Lower leg skin (tissue), 3 donors: ENCODE results near the gene PCYT2.

Experiments
- POLR2A ChIP-seq, 2 donors: fragments of 450-650 bp; IDR thresholded peaks; one replicate each; pipeline ENCODE4 v1.6.1; 2016 to 2017; ENCODE audit warnings: antibody characterized with exemption in 2 of 2, mild to moderate bottlenecking in 1 of 2, moderate library complexity in 1 of 2
- TF ChIP-seq, protein P1 (sequence below), 3 donors: fragments of 450-650 bp; IDR thresholded peaks; one replicate each; pipeline ENCODE4 v1.5.1; 2016; ENCODE audit warnings: antibody characterized with exemption in 3 of 3, mild to moderate bottlenecking in 3 of 3, moderate library complexity in 2 of 3

GRCh38 chr17:81960130-81960958, 49.1 kb upstream of the PCYT2 start:
- TF ChIP-seq, protein P1, sequence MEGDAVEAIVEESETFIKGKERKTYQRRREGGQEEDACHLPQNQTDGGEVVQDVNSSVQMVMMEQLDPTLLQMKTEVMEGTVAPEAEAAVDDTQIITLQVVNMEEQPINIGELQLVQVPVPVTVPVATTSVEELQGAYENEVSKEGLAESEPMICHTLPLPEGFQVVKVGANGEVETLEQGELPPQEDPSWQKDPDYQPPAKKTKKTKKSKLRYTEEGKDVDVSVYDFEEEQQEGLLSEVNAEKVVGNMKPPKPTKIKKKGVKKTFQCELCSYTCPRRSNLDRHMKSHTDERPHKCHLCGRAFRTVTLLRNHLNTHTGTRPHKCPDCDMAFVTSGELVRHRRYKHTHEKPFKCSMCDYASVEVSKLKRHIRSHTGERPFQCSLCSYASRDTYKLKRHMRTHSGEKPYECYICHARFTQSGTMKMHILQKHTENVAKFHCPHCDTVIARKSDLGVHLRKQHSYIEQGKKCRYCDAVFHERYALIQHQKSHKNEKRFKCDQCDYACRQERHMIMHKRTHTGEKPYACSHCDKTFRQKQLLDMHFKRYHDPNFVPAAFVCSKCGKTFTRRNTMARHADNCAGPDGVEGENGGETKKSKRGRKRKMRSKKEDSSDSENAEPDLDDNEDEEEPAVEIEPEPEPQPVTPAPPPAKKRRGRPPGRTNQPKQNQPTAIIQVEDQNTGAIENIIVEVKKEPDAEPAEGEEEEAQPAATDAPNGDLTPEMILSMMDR (IDR thresholded peaks at IDR 0.05): no peak
- TF ChIP-seq POLR2A (IDR thresholded peaks at IDR 0.05): no peak
